Endothelial cell of umbilical vein (primary cell): Measurements from ENCODE around the gene NANS. TPM values are rescaled to one million over a fixed set of nuclear protein-coding genes. Genes with fewer than 3 reads are reported as not detected.

ENCODE experiments used
- BruUV-seq: library from RNA; stranded (reverse); fragments of 400-500 nt; replicated peaks from 2 replicates; lab custom pipeline; 2021; lab: Mats Ljungman, UMichigan
- CTCF ChIA-PET: fragments of 300-600, 350-600 bp; sonication (Branson Sonifier 250); formaldehyde crosslinking; loops from one replicate; lab custom pipeline; 2021; ENCODE audit warnings: antibody characterized with exemption, inconsistent platforms; lab: Charles Lee
- POLR2A ChIA-PET: fragments of 300-600, 350-600 bp; sonication (Branson Sonifier 250); formaldehyde crosslinking; loops from one replicate; lab custom pipeline; 2021; ENCODE audit warnings: antibody characterized with exemption, inconsistent platforms; lab: Charles Lee
- DNase-seq: peaks from one replicate; pipeline ENCODE4 v3.0.0-alpha.2; 2011; ENCODE audit warnings: low read depth, low spot score
- FAIRE-seq: peaks from 2 replicates; lab custom pipeline; 2011; peaks lifted over from hg19 to GRCh38; lab: Jason Lieb, UNC
- H2AFZ ChIP-seq: 2 replicates; pipeline ENCODE4 v1.6.0; 2012; ENCODE audit warnings: low read depth, low read length, control low read depth, inconsistent platforms
- H3K27ac ChIP-seq: 2 replicates; pipeline ENCODE4 v1.5.1; 2011; ENCODE audit warnings: low read depth, mild to moderate bottlenecking, control low read depth, low read length, moderate library complexity; ENCODE audit not compliant: insufficient read depth
- H3K27me3 ChIP-seq, 2 experiments: 2 replicates each; pipeline versions ENCODE4 v1.6.0 to v1.6.1; 2011; ENCODE audit warnings: low read length in 2 of 2, mixed read lengths in 1 of 2; ENCODE audit not compliant: control insufficient read depth in 2 of 2, insufficient read depth in 2 of 2
- H3K36me3 ChIP-seq, 2 experiments: 2 replicates in 1 of 2; 3 replicates in 1 of 2; pipeline ENCODE4 v1.5.1; 2011; ENCODE audit warnings: low read length in 2 of 2, mild to moderate bottlenecking in 1 of 2, moderate library complexity in 1 of 2; ENCODE audit not compliant: control insufficient read depth in 2 of 2, insufficient read depth in 2 of 2; ENCODE audit errors: extremely low read depth in 1 of 2
- H3K4me1 ChIP-seq: 3 replicates; pipeline ENCODE4 v1.5.1; 2011; ENCODE audit warnings: mild to moderate bottlenecking, low read length; ENCODE audit not compliant: control insufficient read depth, insufficient read depth; ENCODE audit errors: extremely low read depth
- H3K4me2 ChIP-seq: 2 replicates; pipeline ENCODE4 v1.6.1; 2011; ENCODE audit warnings: low read length, control low read depth, mixed read lengths; ENCODE audit not compliant: insufficient read depth
- H3K4me3 ChIP-seq, 3 experiments: fragments of 200-600 bp in 1 of 3; sonication (generic), shearing (Covaris generic) in 1 of 3; replicated peaks in 1 of 3; 2 replicates each; pipeline ENCODE4 v1.5.1; 2011 to 2016; ENCODE audit warnings: control low read depth in 3 of 3, low read length in 3 of 3, mild to moderate bottlenecking in 2 of 3, inconsistent platforms in 1 of 3, low read depth in 1 of 3, moderate library complexity in 1 of 3; ENCODE audit not compliant: insufficient read depth in 1 of 3
- H3K79me2 ChIP-seq: 2 replicates; pipeline ENCODE4 v1.6.0; 2012; ENCODE audit warnings: low read length, inconsistent platforms; ENCODE audit not compliant: control insufficient read depth, insufficient read depth
- H3K9ac ChIP-seq: replicated peaks from 2 replicates; pipeline ENCODE3; 2011; ENCODE audit warnings: low read length, control low read depth; ENCODE audit not compliant: insufficient read depth; ENCODE audit errors: extremely low read depth
- H3K9me1 ChIP-seq: replicated peaks from 3 replicates; pipeline ENCODE4 v1.6.0; 2011; ENCODE audit warnings: mild to moderate bottlenecking, low read length; ENCODE audit not compliant: control insufficient read depth, insufficient read depth; ENCODE audit errors: extremely low read depth
- H3K9me3 ChIP-seq: replicated peaks from 2 replicates; pipeline ENCODE4 v1.5.1; 2012; ENCODE audit warnings: low read length, inconsistent platforms; ENCODE audit not compliant: control insufficient read depth, insufficient read depth
- H4K20me1 ChIP-seq: replicated peaks from 2 replicates; pipeline ENCODE3; 2011; ENCODE audit warnings: mild to moderate bottlenecking, low read length; ENCODE audit not compliant: control insufficient read depth, insufficient read depth; ENCODE audit errors: extremely low read depth
- EZH2 ChIP-seq: IDR thresholded peaks from 2 replicates; pipeline ENCODE4 v1.6.1; 2012; ENCODE audit warnings: borderline replicate concordance, low read depth, mild to moderate bottlenecking, moderate library complexity, low read length, inconsistent platforms; ENCODE audit not compliant: severe bottlenecking
- FOS ChIP-seq: IDR thresholded peaks from 2 replicates; pipeline ENCODE4 v1.6.1; 2011; ENCODE audit warnings: mild to moderate bottlenecking, low read length, moderate library complexity, borderline replicate concordance; ENCODE audit not compliant: insufficient read depth
- GATA2 ChIP-seq: IDR thresholded peaks from 2 replicates; pipeline ENCODE4 v1.7.0; 2011; ENCODE audit warnings: low read depth, mild to moderate bottlenecking, moderate library complexity, mixed read lengths, low read length; ENCODE audit not compliant: insufficient read length, insufficient read depth
- JUN ChIP-seq: IDR thresholded peaks from 2 replicates; pipeline ENCODE4 v1.6.1; 2011; ENCODE audit warnings: borderline replicate concordance, low read depth; ENCODE audit not compliant: insufficient read length, insufficient read depth
- MYC ChIP-seq: IDR thresholded peaks from one replicate; pipeline ENCODE4 v1.6.1; 2011; ENCODE audit warnings: mild to moderate bottlenecking, low read depth, low read length
- POLR2A ChIP-seq: IDR thresholded peaks from 2 replicates; pipeline ENCODE4 v1.6.1; 2012; ENCODE audit warnings: low read depth, mild to moderate bottlenecking, control low read depth, low read length
- POLR2AphosphoS5 ChIP-seq: IDR thresholded peaks from 2 replicates; pipeline ENCODE4 v1.6.1; 2012; ENCODE audit warnings: low read depth, mild to moderate bottlenecking, control low read depth, low read length, moderate library complexity; ENCODE audit not compliant: insufficient read depth
- dilution Hi-C: fragments of 300-500 bp; cut with MboI; formaldehyde crosslinking; loops from one replicate; pipeline ENCODE4 v1.15.0; 2019; ENCODE audit warnings: low sequenced_read_pairs; ENCODE audit not compliant: extremely low pct_ligation_motif_present
- intact Hi-C: fragments of 100-400 bp; cut with micrococcal nuclease; formaldehyde crosslinking; loops from one replicate; pipeline ENCODE4 v1.10.0; 2022
- polyA plus RNA-seq, 4 experiments: library from polyadenylated mRNA; depleted of rRNA in 3 of 4; stranded (reverse) in 3 of 4; unstranded in 1 of 4; fragments of >200 nt; gene quantifications; 2 replicates each; pipeline versions ENCODE4 v1.2.1 to v1.2.3, GENCODE V29; 2011 to 2012; ENCODE audit warnings: missing spikeins in 1 of 4
- total RNA-seq: library from RNA; stranded (reverse); gene quantifications from 2 replicates; pipeline ENCODE4 v1.2.3, GENCODE V29; 2021
- TF ChIP-seq, protein P1 (sequence below), 2 donors: IDR thresholded peaks; 1 replicate in 1 of 2; 2 replicates in 1 of 2; pipeline ENCODE4 v1.5.1; 2011; ENCODE audit warnings: low read length in 2 of 2, mild to moderate bottlenecking in 2 of 2, moderate library complexity in 2 of 2, control low read depth in 1 of 2, inconsistent platforms in 1 of 2, low read depth in 1 of 2; ENCODE audit not compliant: insufficient read depth in 1 of 2; ENCODE audit errors: extremely low read depth in 1 of 2
- TF ChIP-seq, protein P2 (sequence below): IDR thresholded peaks from 2 replicates; pipeline ENCODE4 v1.6.1; 2011; ENCODE audit not compliant: insufficient read depth, insufficient read length

Gene NANS
- total and polyA plus RNA-seq, 2 donors (not counting 3 experiments of a cell fraction or from before 2014, with no cell fraction given): 85.1 to 108 TPM

DNA sequence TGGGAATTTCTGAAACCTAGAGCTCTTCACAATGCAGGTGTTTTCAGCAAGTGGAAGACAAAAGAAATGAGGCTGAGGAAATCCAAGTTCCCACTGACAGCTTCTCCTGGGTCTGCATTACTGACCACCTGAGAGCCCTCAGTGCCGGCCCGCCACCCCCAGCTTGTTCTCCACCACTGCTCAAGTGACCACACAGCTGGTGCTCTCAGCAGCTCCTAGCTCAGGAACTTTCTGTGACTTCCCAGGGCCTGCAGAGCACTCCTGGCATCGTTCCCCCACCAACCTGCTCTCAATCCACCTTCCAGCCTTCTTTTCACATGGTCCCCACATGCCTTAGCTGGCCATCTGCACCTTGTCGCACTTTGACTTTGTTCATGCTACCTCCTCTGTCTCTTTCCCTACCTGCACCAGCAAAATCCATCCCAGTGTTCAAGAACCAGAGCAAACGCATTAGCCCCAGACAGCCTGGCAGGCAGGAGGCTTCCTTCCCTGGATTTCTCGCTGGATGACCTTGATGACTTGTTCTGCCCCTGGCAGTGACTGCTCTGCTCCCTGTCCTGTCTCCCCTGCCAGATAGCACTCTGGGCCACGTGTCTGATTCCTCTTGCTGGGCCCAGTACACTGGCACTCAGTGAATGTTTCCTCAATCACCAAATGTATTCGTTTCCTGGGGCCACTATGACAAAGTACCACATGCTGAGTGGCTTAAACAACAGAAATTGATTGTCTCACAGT is 35.1 kb upstream of the NANS start:
- H3K27ac ChIP-seq: peak overlapping the region; percentile 15
- H2AFZ ChIP-seq: no peak overlapping the region
- H3K9me3 ChIP-seq: no peaks in the 10 kb centered on the region
- intact Hi-C loops (loop anchor here (1.0 kb wide), 1 partner anchor 11 kb away; no protein-coding TSS in a partner anchor), dilution Hi-C loops (no loop called here)
- H3K27me3 ChIP-seq: no peaks in the 10 kb centered on the region
- POLR2A ChIA-PET: interaction anchor here (2.4 kb wide), 1 partner anchor 35 kb away, joined by 9 read pairs; the partner anchor contains the start of gene NANS
- FAIRE-seq: no peak
- no peak overlapping the region for H3K9ac ChIP-seq
- no peaks in the 10 kb centered on the region for H4K20me1 ChIP-seq
- no TSS peak for BruUV-seq
- peaks cover 8 to 10% of the 10 kb centered on the region in 2 experiments for H3K36me3 ChIP-seq
- no peaks in the 10 kb centered on the region for H3K79me2 ChIP-seq
- CTCF ChIA-PET: interaction anchor here (0.7 to 2.4 kb wide), 9 partner anchors 11 to 99 kb away, joined by 3 to 19 read pairs (median 3); partner anchors contain the start of gene TRMO
- no peak for DNase-seq
- no peak overlapping the region for H3K4me2 ChIP-seq
- no peak for TF ChIP-seq EZH2
- TF ChIP-seq, protein P1, sequence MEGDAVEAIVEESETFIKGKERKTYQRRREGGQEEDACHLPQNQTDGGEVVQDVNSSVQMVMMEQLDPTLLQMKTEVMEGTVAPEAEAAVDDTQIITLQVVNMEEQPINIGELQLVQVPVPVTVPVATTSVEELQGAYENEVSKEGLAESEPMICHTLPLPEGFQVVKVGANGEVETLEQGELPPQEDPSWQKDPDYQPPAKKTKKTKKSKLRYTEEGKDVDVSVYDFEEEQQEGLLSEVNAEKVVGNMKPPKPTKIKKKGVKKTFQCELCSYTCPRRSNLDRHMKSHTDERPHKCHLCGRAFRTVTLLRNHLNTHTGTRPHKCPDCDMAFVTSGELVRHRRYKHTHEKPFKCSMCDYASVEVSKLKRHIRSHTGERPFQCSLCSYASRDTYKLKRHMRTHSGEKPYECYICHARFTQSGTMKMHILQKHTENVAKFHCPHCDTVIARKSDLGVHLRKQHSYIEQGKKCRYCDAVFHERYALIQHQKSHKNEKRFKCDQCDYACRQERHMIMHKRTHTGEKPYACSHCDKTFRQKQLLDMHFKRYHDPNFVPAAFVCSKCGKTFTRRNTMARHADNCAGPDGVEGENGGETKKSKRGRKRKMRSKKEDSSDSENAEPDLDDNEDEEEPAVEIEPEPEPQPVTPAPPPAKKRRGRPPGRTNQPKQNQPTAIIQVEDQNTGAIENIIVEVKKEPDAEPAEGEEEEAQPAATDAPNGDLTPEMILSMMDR (IDR thresholded peaks at IDR 0.05; ENCODE audit: extremely low read depth in 1 of 2, insufficient read depth in 1 of 2, low read depth in 1 of 2, low read length in 2 of 2): no peak
- TF ChIP-seq, protein P2, sequence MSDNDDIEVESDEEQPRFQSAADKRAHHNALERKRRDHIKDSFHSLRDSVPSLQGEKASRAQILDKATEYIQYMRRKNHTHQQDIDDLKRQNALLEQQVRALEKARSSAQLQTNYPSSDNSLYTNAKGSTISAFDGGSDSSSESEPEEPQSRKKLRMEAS: no peak
- TF ChIP-seq GATA2: no peak
- TF ChIP-seq POLR2A: no peak
- no peak for TF ChIP-seq POLR2AphosphoS5
- TF ChIP-seq MYC: no peak
- TF ChIP-seq FOS: no peak
- TF ChIP-seq JUN: no peak
- no peak overlapping the region for H3K4me3 ChIP-seq
- H3K9me1 ChIP-seq: no peaks in the 10 kb centered on the region
- H3K4me1 ChIP-seq: peaks cover 18% of the 10 kb centered on the region
